ENCODE measurements around the gene TEX55. TPM values are rescaled to one million over a fixed set of nuclear protein-coding genes. Genes with fewer than 3 reads are reported as not detected.
"Not testable (repeated sequence)": the region's sequence is repeated elsewhere in the genome, so short reads cannot be mapped to it uniquely, and the experiment has no call there.

The TEX55 gene
- total RNA-seq, result not detected

DNA sequence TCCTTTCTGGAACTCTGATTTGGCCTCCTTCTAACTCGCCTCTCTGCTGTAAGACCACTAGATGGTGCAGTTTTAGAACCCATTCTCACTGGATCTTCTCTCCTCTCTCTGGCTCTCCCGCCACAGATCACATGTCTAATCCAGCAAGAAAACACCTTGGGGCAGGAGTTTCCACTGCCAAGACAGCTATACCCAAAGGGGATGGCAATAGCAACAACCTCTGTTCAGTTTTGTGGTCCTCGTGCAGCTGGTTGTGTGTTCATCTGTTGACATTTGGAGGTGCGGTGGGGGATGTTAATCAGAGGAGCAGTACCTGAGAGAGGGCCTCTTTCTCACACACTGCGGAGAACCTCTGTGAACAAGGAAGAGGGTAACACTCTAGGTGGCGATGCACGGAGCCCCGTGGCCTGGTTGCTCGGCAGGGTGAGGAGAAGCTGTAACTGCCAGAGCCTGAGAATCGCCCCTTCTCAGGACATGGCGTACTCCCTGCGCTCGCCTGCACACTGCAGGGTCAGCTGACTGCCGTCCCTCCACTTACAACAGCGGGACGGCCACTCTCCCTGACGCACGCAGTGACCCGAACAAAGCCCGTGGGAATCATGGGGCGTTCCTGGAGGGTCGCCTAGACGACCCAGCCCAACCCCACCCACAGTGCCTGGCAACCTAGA, at the start of gene TEX55:
TEX55 (plus strand) TSS at position 666 of the 668 bp plus-strand sequence. CDS start 25 bp downstream, outside the sequence.
- no peaks in the 10 kb centered on the region for H3K36me3 ChIP-seq
- no peaks in the 10 kb centered on the region for H3K27me3 ChIP-seq
- intact Hi-C loops (cut with DNase I), result no loop called here
- no peaks in the 10 kb centered on the region for H3K9me3 ChIP-seq
- no peak within 1 kb of the TSS for H3K4me3 ChIP-seq
- no peak for DNase-seq (ENCODE audit: extremely low spot score in 2 of 2)
- H3K27ac ChIP-seq, result no peak within 1 kb of the TSS
- H3K4me1 ChIP-seq, result no peaks in the 10 kb centered on the region
- TF ChIP-seq POLR2A (IDR thresholded peaks at IDR 0.05) (no peak), POLR2AphosphoS5 (IDR thresholded peaks at IDR 0.05; ENCODE audit: insufficient read depth in 1 of 2, low read depth in 1 of 2) (no peak)
- TF ChIP-seq, protein P1, sequence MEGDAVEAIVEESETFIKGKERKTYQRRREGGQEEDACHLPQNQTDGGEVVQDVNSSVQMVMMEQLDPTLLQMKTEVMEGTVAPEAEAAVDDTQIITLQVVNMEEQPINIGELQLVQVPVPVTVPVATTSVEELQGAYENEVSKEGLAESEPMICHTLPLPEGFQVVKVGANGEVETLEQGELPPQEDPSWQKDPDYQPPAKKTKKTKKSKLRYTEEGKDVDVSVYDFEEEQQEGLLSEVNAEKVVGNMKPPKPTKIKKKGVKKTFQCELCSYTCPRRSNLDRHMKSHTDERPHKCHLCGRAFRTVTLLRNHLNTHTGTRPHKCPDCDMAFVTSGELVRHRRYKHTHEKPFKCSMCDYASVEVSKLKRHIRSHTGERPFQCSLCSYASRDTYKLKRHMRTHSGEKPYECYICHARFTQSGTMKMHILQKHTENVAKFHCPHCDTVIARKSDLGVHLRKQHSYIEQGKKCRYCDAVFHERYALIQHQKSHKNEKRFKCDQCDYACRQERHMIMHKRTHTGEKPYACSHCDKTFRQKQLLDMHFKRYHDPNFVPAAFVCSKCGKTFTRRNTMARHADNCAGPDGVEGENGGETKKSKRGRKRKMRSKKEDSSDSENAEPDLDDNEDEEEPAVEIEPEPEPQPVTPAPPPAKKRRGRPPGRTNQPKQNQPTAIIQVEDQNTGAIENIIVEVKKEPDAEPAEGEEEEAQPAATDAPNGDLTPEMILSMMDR (IDR thresholded peaks at IDR 0.05), result no peak

DNA sequence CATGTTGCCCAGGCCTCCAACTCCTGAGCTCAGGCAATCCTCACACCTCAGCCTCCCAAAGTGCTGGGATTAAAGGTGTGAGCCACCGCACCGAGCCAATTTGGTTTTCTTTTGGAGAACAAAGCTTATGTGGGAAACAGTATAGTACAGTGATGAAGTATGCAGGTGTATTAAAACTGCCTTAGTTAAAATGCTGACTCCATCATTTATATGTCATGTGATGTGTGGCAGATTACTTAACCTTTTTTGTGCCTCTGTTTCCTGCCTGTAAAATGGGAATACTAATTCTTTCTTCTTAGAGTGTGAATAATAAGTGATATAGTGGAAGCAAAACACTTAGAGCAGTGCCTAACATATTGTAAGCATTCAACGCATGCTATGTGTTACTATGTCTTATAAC, 48.0 kb upstream of the TEX55 start:
- no peak for DNase-seq (ENCODE audit: extremely low spot score in 2 of 2)
- Histone ChIP-seq H3K4me3 (no peak overlapping the region), H3K36me3 (no peaks in the 10 kb centered on the region), H3K9me3 (no peaks in the 10 kb centered on the region), H3K4me1 (no peaks in the 10 kb centered on the region), H3K27me3 (no peaks in the 10 kb centered on the region), H3K27ac (no peak overlapping the region)
- TF ChIP-seq, protein P1 (IDR thresholded peaks at IDR 0.05), result no peak
- TF ChIP-seq POLR2A (IDR thresholded peaks at IDR 0.05) (no peak), POLR2AphosphoS5 (IDR thresholded peaks at IDR 0.05; ENCODE audit: insufficient read depth in 1 of 2, low read depth in 1 of 2) (no peak)
- intact Hi-C loops (cut with DNase I), result loop anchor here (5.0 kb wide), 1 partner anchor 216 kb away; no protein-coding TSS in a partner anchor

DNA sequence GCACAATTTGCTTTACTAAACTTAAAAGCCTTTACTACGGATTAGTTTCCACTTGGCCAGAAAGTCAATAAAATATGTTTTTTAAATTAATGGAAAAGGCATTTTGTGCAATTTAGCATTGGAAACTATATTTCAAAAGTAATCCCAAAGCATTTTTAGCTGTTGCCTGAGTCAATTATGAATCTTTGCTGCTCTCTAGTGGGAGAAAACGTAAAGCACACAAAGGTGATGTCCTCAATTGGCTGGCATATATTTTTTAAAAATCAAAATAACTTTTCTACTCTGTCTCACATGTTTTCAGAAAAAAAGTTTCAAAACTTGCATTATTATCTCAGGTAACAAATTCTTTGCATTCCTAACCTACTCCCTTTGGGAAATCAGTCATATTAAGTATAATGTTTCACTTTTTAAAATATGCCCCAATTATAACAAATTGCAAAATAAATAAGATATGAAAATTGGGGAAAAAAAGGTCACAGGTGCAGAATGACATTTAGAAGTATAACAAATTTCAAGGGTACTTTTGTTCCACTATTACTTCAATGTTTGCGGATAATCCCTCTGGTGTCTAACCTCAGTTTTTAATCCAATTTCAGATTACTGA, 47.2 kb upstream of the TEX55 start:
- no peak for DNase-seq (ENCODE audit: extremely low spot score in 2 of 2)
- intact Hi-C loops (cut with DNase I), result loop anchor here (5.0 kb wide), 1 partner anchor 216 kb away; no protein-coding TSS in a partner anchor
- H3K4me1 ChIP-seq, result no peaks in the 10 kb centered on the region
- no peaks in the 10 kb centered on the region for H3K36me3 ChIP-seq
- H3K27ac ChIP-seq, result no peak overlapping the region
- TF ChIP-seq, protein P1 (IDR thresholded peaks at IDR 0.05), result peak in 2 of 3 experiments; percentile 31 to 41
- TF ChIP-seq POLR2A (IDR thresholded peaks at IDR 0.05), result no peak
- H3K9me3 ChIP-seq, result no peaks in the 10 kb centered on the region
- H3K27me3 ChIP-seq, result no peaks in the 10 kb centered on the region
- H3K4me3 ChIP-seq, result no peak overlapping the region

DNA sequence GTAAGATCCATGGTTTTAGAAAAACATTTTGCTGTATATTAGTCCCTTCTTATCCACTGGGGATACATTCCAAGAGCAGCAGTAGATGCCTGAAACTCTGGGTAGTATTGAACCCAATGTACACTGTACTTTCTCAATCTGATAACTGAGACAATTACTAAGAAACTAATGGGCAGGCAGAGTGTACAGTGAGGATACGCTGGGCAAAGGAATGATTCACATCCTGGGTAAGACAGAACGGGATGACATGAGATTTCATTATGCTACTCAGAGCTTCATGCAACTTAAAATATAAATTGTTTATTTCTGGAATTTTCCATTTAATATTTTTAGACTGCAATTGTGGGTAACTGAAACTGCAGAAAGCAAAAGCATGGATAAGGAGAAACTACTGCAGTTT, 46.2 kb upstream of the TEX55 start:
- DNase-seq (ENCODE audit: extremely low spot score in 2 of 2), result no peak
- intact Hi-C loops (cut with DNase I), result loop anchor here (5.0 kb wide), 1 partner anchor 217 kb away; no protein-coding TSS in a partner anchor
- no peaks in the 10 kb centered on the region for H3K9me3 ChIP-seq
- no peak overlapping the region for H3K4me3 ChIP-seq
- no peak overlapping the region for H3K27ac ChIP-seq
- no peaks in the 10 kb centered on the region for H3K27me3 ChIP-seq
- TF ChIP-seq POLR2A (IDR thresholded peaks at IDR 0.05) (no peak), POLR2AphosphoS5 (IDR thresholded peaks at IDR 0.05; ENCODE audit: insufficient read depth in 1 of 2, low read depth in 1 of 2) (no peak)
- TF ChIP-seq, protein P1 (IDR thresholded peaks at IDR 0.05), result no peak
- H3K4me1 ChIP-seq, result no peaks in the 10 kb centered on the region
- H3K36me3 ChIP-seq, result no peaks in the 10 kb centered on the region

DNA sequence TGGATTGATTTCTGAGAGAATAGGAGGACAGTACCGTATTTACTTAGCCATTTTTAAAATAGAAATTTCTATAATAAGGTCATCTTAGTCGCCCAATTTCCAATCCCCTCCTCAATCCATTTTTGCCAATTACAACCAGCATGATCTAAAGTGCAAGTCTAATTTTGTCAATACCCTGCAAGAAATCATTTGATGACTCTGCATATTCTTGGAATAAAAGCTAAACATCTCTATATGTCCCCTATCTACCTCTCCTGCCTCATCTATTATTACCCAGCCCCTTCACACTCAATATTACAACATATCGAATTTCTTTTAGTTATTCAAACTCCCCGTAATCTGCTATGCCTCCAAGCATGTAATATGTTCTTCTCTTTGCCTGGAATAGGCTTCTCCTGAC, 41.9 kb upstream of the TEX55 start:
- no peaks in the 10 kb centered on the region for H3K4me1 ChIP-seq
- TF ChIP-seq, protein P1 (IDR thresholded peaks at IDR 0.05), result no peak
- no peak for TF ChIP-seq POLR2AphosphoS5 (IDR thresholded peaks at IDR 0.05; ENCODE audit: insufficient read depth in 1 of 2, low read depth in 1 of 2)
- no peak for TF ChIP-seq POLR2A (IDR thresholded peaks at IDR 0.05)
- H3K4me3 ChIP-seq, result no peak overlapping the region
- no peaks in the 10 kb centered on the region for H3K36me3 ChIP-seq
- H3K27ac ChIP-seq, result no peak overlapping the region
- H3K9me3 ChIP-seq, result no peaks in the 10 kb centered on the region
- no peaks in the 10 kb centered on the region for H3K27me3 ChIP-seq
- no peak for DNase-seq (ENCODE audit: extremely low spot score in 2 of 2)
- intact Hi-C loops (cut with DNase I), result no loop called here

DNA sequence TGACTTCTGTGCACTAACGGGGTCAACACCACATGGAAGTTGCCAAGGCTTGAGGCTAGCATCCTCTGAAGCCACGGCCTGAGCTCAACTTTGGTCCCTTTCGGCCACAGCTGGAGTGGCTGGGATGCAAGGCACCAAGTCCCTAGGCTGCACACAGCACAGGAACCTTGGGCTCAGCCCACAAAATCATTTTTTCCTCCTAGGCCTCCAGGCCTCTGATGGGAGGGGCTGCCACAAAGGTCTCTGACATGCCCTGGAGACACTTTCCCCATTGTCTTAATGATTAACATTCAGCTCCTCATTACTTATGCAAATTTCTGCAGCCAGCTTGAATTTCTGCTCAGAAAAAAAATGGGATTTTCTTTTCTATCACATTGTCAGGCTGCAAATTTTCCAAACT, 27.6 kb upstream of the TEX55 start:
- intact Hi-C loops (cut with DNase I); H3K27ac ChIP-seq; H3K9me3 ChIP-seq; DNase-seq (ENCODE audit: extremely low spot score in 2 of 2); H3K36me3 ChIP-seq; H3K4me1 ChIP-seq; H3K27me3 ChIP-seq; H3K4me3 ChIP-seq: not testable (repeated sequence)

Data from vagina (tissue), 2 donors.